ENCODE results near the gene SELENOF.
"Not testable (repeated sequence)": the region's sequence is repeated elsewhere in the genome, so short reads cannot be mapped to it uniquely, and the experiment has no call there.

SELENOF gene

GRCh38 chr1:86823821-86824500 lies 90.0 kb downstream of the SELENOF start:
- Histone ChIP-seq H3K4me3 (ENCODE audit: insufficient read depth, low read depth, low read length) (no peak overlapping the region), H3K9me3 (ENCODE audit: control insufficient read depth, low read length) (no peaks in the 10 kb centered on the region), H3K4me1 (ENCODE audit: control insufficient read depth, insufficient read depth, low read length) (no peaks in the 10 kb centered on the region), H3K36me3 (ENCODE audit: control insufficient read depth, insufficient read depth, low read length) (no peaks in the 10 kb centered on the region), H3K27me3 (ENCODE audit: control insufficient read depth, insufficient read depth, low read length, poor library complexity, severe bottlenecking) (no peaks in the 10 kb centered on the region), H3K27ac (ENCODE audit: insufficient read depth, low read depth, low read length, poor library complexity, severe bottlenecking) (no peak overlapping the region)
- 80 to 86% methylated on average over 3 of the region's 3 CpGs for WGBS, 2 experiments

GRCh38 chr1:86823386-86823785 lies 90.5 kb downstream of the SELENOF start:
- Histone ChIP-seq H3K4me3 (ENCODE audit: insufficient read depth, low read depth, low read length) (no peak overlapping the region), H3K36me3 (ENCODE audit: control insufficient read depth, insufficient read depth, low read length) (no peaks in the 10 kb centered on the region), H3K27ac (ENCODE audit: insufficient read depth, low read depth, low read length, poor library complexity, severe bottlenecking) (no peak overlapping the region), H3K4me1 (ENCODE audit: control insufficient read depth, insufficient read depth, low read length) (no peaks in the 10 kb centered on the region), H3K9me3 (ENCODE audit: control insufficient read depth, low read length) (no peaks in the 10 kb centered on the region), H3K27me3 (ENCODE audit: control insufficient read depth, insufficient read depth, low read length, poor library complexity, severe bottlenecking) (no peaks in the 10 kb centered on the region)
- WGBS, 2 experiments: 83 to 97% methylated on average over 2 of the region's 2 CpGs

DNA sequence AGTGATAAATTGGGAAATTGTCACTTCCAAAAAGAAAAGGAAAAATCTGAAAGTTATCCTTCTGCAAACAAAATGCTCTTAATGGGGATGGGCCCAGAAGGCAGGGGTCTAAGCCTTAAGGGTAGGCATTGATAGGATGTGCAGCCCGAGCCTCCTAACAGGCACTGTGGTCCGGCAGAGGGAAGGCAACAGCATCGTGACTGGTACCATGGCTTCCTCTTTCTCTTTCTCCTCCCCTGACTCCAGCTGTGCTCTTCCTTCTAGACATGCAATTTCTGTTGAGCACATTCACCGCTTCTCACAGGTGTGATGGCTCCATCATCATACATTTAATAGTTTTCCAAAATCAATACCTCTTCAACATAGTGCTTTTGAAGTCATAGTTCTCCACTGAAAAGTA lies 91.5 kb downstream of the SELENOF start:
- Histone ChIP-seq H3K36me3 (ENCODE audit: control insufficient read depth, insufficient read depth, low read length) (no peaks in the 10 kb centered on the region), H3K4me3 (ENCODE audit: insufficient read depth, low read depth, low read length) (no peak overlapping the region), H3K9me3 (ENCODE audit: control insufficient read depth, low read length) (no peaks in the 10 kb centered on the region), H3K27me3 (ENCODE audit: control insufficient read depth, insufficient read depth, low read length, poor library complexity, severe bottlenecking) (no peaks in the 10 kb centered on the region), H3K27ac (ENCODE audit: insufficient read depth, low read depth, low read length, poor library complexity, severe bottlenecking) (no peak overlapping the region), H3K4me1 (ENCODE audit: control insufficient read depth, insufficient read depth, low read length) (no peaks in the 10 kb centered on the region)
- WGBS, 2 experiments: 53 to 55% methylated on average over 4 of the region's 4 CpGs

GRCh38 chr1:86821956-86822355 lies 92.0 kb downstream of the SELENOF start:
- Histone ChIP-seq H3K27me3 (ENCODE audit: control insufficient read depth, insufficient read depth, low read length, poor library complexity, severe bottlenecking) (no peaks in the 10 kb centered on the region), H3K36me3 (ENCODE audit: control insufficient read depth, insufficient read depth, low read length) (no peaks in the 10 kb centered on the region), H3K9me3 (ENCODE audit: control insufficient read depth, low read length) (no peaks in the 10 kb centered on the region), H3K4me1 (ENCODE audit: control insufficient read depth, insufficient read depth, low read length) (no peaks in the 10 kb centered on the region), H3K27ac (ENCODE audit: insufficient read depth, low read depth, low read length, poor library complexity, severe bottlenecking) (no peak overlapping the region), H3K4me3 (ENCODE audit: insufficient read depth, low read depth, low read length) (no peak overlapping the region)
- 73 to 75% methylated on average over 1 of the region's 1 CpG for WGBS, 2 experiments

DNA sequence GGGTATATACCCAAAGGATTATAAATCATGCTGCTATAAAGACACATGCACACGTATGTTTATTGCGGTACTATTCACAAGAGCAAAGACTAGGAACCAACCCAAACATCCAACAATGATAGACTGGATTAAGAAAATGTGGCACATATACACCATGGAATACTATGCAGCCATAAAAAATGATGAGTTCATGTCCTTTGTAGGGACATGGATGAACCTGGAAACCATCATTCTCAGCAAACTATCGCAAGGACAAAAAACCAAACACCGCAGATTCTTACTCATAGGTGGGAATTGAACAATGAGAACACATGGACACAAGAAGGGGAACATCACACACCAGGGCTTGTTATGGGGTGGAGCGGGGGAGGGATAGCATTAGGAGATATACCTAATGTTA lies 94.0 kb downstream of the SELENOF start:
- not testable (repeated sequence) for H3K4me3 ChIP-seq (ENCODE audit: insufficient read depth, low read depth, low read length); H3K27ac ChIP-seq (ENCODE audit: insufficient read depth, low read depth, low read length, poor library complexity, severe bottlenecking); H3K9me3 ChIP-seq (ENCODE audit: control insufficient read depth, low read length); H3K36me3 ChIP-seq (ENCODE audit: control insufficient read depth, insufficient read depth, low read length); H3K27me3 ChIP-seq (ENCODE audit: control insufficient read depth, insufficient read depth, low read length, poor library complexity, severe bottlenecking); H3K4me1 ChIP-seq (ENCODE audit: control insufficient read depth, insufficient read depth, low read length)
- 73 to 80% methylated on average over 5 of the region's 5 CpGs for WGBS, 2 experiments

DNA sequence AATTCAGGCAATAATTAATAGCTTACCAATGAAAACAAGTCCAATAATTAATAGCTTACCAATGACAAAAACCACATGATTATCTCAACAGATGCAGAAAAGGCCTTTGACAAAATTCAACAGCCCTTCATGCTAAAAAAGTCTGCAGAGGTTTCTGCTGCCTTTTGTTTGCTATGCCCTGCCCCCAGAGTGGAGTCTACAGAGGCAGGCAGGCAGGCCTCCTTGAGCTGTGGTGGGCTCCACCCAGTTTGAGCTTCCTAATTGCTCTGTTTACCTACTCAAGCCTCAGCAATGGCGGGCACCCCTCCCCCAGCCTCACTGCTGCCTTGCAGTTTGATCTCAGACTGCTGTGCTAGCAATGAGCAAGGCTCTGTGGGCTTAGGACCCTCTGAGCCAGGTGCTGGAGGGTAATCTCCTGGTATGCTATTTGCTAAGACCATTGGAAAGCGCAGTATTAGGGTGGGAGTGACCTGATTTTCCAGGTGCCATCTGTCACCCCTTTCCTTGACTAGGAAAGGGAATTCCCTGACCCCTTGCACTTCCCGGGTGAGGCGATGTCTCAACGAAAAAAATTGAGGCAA lies 96.6 kb downstream of the SELENOF start:
- not testable (repeated sequence) for H3K9me3 ChIP-seq (ENCODE audit: control insufficient read depth, low read length); H3K36me3 ChIP-seq (ENCODE audit: control insufficient read depth, insufficient read depth, low read length); H3K27ac ChIP-seq (ENCODE audit: insufficient read depth, low read depth, low read length, poor library complexity, severe bottlenecking); H3K4me3 ChIP-seq (ENCODE audit: insufficient read depth, low read depth, low read length); H3K27me3 ChIP-seq (ENCODE audit: control insufficient read depth, insufficient read depth, low read length, poor library complexity, severe bottlenecking); H3K4me1 ChIP-seq (ENCODE audit: control insufficient read depth, insufficient read depth, low read length)
- 72 to 73% methylated on average over 4 of the region's 5 CpGs for WGBS, 2 experiments

DNA sequence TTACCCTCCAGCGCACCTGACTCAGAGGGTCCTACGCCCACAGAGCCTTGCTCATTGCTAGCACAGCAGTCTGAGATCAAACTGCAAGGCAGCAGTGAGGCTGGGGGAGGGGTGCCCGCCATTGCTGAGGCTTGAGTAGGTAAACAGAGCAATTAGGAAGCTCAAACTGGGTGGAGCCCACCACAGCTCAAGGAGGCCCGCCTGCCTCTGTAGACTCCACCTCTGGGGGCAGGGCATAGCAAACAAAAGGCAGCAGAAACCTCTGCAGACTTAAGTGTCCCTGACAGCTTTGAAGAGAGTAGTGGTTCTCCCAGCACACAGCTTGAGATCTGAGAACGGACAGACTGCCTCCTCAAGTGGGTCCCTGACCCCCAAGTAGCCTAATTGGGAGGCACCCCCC lies 99.8 kb downstream of the SELENOF start:
- H3K9me3 ChIP-seq (ENCODE audit: control insufficient read depth, low read length); H3K27me3 ChIP-seq (ENCODE audit: control insufficient read depth, insufficient read depth, low read length, poor library complexity, severe bottlenecking); H3K36me3 ChIP-seq (ENCODE audit: control insufficient read depth, insufficient read depth, low read length); H3K27ac ChIP-seq (ENCODE audit: insufficient read depth, low read depth, low read length, poor library complexity, severe bottlenecking); H3K4me3 ChIP-seq (ENCODE audit: insufficient read depth, low read depth, low read length); H3K4me1 ChIP-seq (ENCODE audit: control insufficient read depth, insufficient read depth, low read length): not testable (repeated sequence)
- 75 to 78% methylated on average over 5 of the region's 5 CpGs for WGBS, 2 experiments
